GM12865 (cell line): Measurements from ENCODE around the gene TXNDC11.
A peak's percentile ranks its signal among the peaks of the same experiment; 100 is the strongest.

ENCODE experiments used
- DNase-seq: peaks from one replicate; pipeline ENCODE4 v3.0.0; 2010; ENCODE audit warnings: low read depth
- H3K4me3 ChIP-seq: 2 replicates; pipeline ENCODE4 v1.5.1; 2011; ENCODE audit warnings: mild to moderate bottlenecking, low read depth, low read length, control low read depth
- TF ChIP-seq, protein P1 (sequence below): IDR thresholded peaks from 2 replicates; pipeline ENCODE4 v1.5.1; 2011; ENCODE audit warnings: low read length, control low read depth, low read depth, inconsistent platforms; ENCODE audit not compliant: insufficient read depth; ENCODE audit errors: missing control alignments

Gene TXNDC11

GRCh38 chr16:11781773-11782172 lies 39.1 kb upstream of the TXNDC11 start:
- H3K4me3 ChIP-seq, result peak overlapping the region; percentile 66
- peak; percentile 83 for DNase-seq
- TF ChIP-seq, protein P1, sequence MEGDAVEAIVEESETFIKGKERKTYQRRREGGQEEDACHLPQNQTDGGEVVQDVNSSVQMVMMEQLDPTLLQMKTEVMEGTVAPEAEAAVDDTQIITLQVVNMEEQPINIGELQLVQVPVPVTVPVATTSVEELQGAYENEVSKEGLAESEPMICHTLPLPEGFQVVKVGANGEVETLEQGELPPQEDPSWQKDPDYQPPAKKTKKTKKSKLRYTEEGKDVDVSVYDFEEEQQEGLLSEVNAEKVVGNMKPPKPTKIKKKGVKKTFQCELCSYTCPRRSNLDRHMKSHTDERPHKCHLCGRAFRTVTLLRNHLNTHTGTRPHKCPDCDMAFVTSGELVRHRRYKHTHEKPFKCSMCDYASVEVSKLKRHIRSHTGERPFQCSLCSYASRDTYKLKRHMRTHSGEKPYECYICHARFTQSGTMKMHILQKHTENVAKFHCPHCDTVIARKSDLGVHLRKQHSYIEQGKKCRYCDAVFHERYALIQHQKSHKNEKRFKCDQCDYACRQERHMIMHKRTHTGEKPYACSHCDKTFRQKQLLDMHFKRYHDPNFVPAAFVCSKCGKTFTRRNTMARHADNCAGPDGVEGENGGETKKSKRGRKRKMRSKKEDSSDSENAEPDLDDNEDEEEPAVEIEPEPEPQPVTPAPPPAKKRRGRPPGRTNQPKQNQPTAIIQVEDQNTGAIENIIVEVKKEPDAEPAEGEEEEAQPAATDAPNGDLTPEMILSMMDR, result no peak

DNA sequence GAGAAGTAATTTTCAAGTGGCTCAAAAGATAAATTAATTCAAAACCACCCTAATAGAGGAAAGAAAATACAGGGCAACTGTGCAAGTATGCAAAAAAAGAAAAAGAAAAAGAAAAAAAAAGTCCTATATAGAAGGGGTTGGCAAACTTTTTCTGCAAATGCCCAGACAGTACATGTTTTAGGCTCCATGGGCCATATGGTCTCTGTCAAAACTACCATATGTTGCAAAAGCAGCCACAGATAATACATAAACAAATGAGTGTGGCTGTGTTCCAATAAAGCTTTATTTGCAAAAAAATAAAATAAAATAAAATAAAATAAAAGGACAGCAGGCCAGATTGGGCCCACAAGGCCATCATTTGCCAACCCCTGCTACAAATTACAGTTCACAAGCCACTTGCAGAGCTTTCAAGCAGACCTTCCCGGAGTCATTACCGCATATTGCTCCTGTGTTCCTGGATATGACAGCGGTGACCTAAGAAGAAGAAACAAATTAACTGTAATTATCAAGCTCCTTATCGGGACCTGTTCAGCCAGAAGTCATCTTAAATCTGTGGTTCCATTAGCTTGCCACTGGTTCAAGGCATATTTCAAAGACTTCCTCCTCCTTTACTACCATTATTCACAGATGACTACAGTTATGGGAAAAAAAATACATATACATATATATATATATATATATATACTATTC lies 38.5 kb upstream of the TXNDC11 start:
- H3K4me3 ChIP-seq, result peak overlapping the region; percentile 66
- peak; percentile 28 for DNase-seq
- TF ChIP-seq, protein P1, result no peak

GRCh38 chr16:11779074-11779473 lies 36.4 kb upstream of the TXNDC11 start:
- no peak overlapping the region for H3K4me3 ChIP-seq
- no peak for DNase-seq
- TF ChIP-seq, protein P1, result no peak

DNA sequence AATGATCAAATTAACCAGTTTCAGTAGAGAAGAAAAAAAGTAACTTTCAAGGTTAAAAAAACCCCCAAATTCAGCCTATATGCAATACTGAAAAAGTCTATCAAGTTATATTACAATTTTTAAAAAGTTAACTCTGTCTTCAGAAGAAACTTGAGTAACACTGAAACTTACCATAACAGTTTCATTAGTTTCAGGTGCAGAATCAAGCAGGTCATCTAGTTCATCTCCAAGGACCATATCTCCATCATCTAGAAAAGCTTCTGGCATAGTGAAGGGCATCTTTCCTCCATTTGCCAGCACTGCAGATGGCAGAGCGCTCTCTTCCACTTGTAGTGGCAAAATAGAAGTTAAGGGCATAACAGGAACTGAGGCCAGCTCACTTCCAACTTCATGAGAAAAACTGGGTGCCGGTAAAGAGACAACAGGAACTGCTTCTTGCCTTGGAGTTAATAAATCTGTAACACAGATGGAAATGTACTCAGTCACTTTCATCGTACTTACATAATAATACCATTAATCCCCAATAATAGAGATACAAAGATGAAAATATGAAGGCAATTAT lies 31.5 kb upstream of the TXNDC11 start:
- TF ChIP-seq, protein P1, result no peak
- peak; percentile 51 for DNase-seq
- peak overlapping the region; percentile 1; the same call in 1 of the 2 replicates for H3K4me3 ChIP-seq

- peak; percentile 67 for DNase-seq
- TF ChIP-seq, protein P1, result no peak
- H3K4me3 ChIP-seq, result peak overlapping the region; percentile 20; the same call in 1 of the 2 replicates
These were observed 26.2 kb upstream of the TXNDC11 start for GRCh38 chr16:11768849-11769248.

DNA sequence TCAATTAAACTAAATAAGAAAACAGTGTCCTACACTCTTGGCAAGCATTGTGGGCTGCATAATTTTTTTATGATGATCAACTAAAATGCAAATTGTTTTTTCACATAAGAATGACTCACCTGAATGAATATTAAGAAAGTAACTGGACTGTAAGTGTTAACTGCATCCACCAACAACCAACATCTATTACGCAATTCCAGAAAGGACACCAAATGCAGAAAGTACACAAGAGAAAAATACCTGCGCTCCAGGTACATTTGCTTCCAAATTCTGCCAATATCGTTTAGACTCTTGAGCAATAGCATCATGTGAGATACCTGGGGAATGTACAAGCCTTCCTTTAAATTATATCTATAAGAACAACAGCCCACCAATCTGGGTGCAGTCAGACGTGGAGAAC lies 19.8 kb upstream of the TXNDC11 start:
- no peak overlapping the region for H3K4me3 ChIP-seq
- TF ChIP-seq, protein P1, result no peak
- no peak for DNase-seq
